Body of pancreas (tissue), 4 donors: ENCODE data around the gene GH1.

Source experiments
- CTCF ChIP-seq, 7 experiments: fragments of 450-650 bp in 4 of 7; fragments of 200-600 bp in 3 of 7; sonication (generic) in 3 of 7; IDR thresholded peaks; one replicate each; pipeline ENCODE4 v1.5.1; 2016 to 2019; ENCODE audit warnings: antibody characterized with exemption in 7 of 7
- POLR2A ChIP-seq, 3 donors: fragments of 450-650 bp; IDR thresholded peaks; one replicate each; pipeline ENCODE4 v1.6.1; 2016; ENCODE audit warnings: antibody characterized with exemption in 3 of 3, mild to moderate bottlenecking in 2 of 3

GRCh38 chr17:63911657-63912100, 7.0 kb downstream of the GH1 start:
- TF ChIP-seq POLR2A (IDR thresholded peaks at IDR 0.05) (no peak), CTCF (IDR thresholded peaks at IDR 0.05) (peak; percentile 52 to 90 (median 66))
